Testis (tissue), 3 donors: Measurements from ENCODE around the gene ELP2. TPM values are rescaled to one million over a fixed set of nuclear protein-coding genes. Genes with fewer than 3 reads are reported as not detected.

Experiments
- DNase-seq: peaks from one replicate; pipeline ENCODE4 v3.0.0-alpha.2; 2019
- H3K27ac ChIP-seq, 2 donors: fragments of 200-600 bp; sonication (generic); one replicate each; pipeline ENCODE4 v1.5.1; 2019
- H3K27me3 ChIP-seq: fragments of 200-600 bp; sonication (generic); one replicate; pipeline ENCODE4 v1.5.1; 2019
- H3K36me3 ChIP-seq: fragments of 200-600 bp; sonication (generic); one replicate; pipeline ENCODE4 v1.5.1; 2017; ENCODE audit warnings: low read depth; ENCODE audit errors: missing control alignments
- H3K4me1 ChIP-seq: fragments of 200-600 bp; sonication (generic); one replicate; pipeline ENCODE4 v1.5.1; 2019
- H3K4me3 ChIP-seq, 2 donors: fragments of 200-600 bp; sonication (generic); one replicate each; pipeline ENCODE4 v1.5.1; 2017 to 2019
- H3K9me3 ChIP-seq: fragments of 200-600 bp; sonication (generic); one replicate; pipeline ENCODE4 v1.5.1; 2017
- CTCF ChIP-seq, 3 experiments: fragments of 450-650 bp in 2 of 3; fragments of 200-600 bp in 1 of 3; sonication (generic) in 1 of 3; IDR thresholded peaks; one replicate each; pipeline ENCODE4 v1.5.1; 2016 to 2019; ENCODE audit warnings: antibody characterized with exemption in 3 of 3, mild to moderate bottlenecking in 2 of 3, moderate library complexity in 1 of 3
- POLR2A ChIP-seq: fragments of 450-650 bp; IDR thresholded peaks from one replicate; pipeline ENCODE4 v1.6.1; 2017; ENCODE audit warnings: antibody characterized with exemption, mild to moderate bottlenecking, moderate library complexity
- WGBS, 2 donors: methylation state at CpG; one replicate each; pipeline ENCODE4 v1.1.5; 2018; 5-methylcytosine and 5-hydroxymethylcytosine counted together
- intact Hi-C: fragments of 100-400 bp; cut with DNase I; formaldehyde crosslinking; loops from one replicate; pipeline ENCODE4 v1.15.1; 2023; ENCODE audit warnings: low total_unique reads
- polyA plus RNA-seq: library from polyadenylated mRNA; stranded (reverse); fragments of 350-450 nt; fragmentation: Illumina TruSeq; extraction: RNeasy Lipid Tissue Mini Kit (QIAGEN cat#74804); gene quantifications from one replicate; pipeline ENCODE4 v1.2.3, GENCODE V29; 2014; ENCODE audit warnings: low read depth, low replicate concordance; ENCODE audit not compliant: insufficient read depth
- total RNA-seq, 2 donors: library from RNA; depleted of rRNA; stranded (reverse); fragments of >200 nt; gene quantifications; one replicate each; pipeline ENCODE4 v1.2.3, GENCODE V29; 2016

ELP2 gene
- total and polyA plus RNA-seq, 3 donors from 2014 or later = 81.0 to 95.2 (median 94.8) TPM

GRCh38 chr18:36108196-36108595 is 21.5 kb upstream of the ELP2 start:
- WGBS, 2 donors = 44 to 46% methylated on average over 2 of the region's 2 CpGs
- H3K27me3 ChIP-seq = no peaks in the 10 kb centered on the region
- no peaks in the 10 kb centered on the region for H3K4me1 ChIP-seq
- no peaks in the 10 kb centered on the region for H3K9me3 ChIP-seq
- no peak overlapping the region for H3K4me3 ChIP-seq
- no peak for DNase-seq
- no peaks in the 10 kb centered on the region for H3K36me3 ChIP-seq
- intact Hi-C loops = no loop called here
- no peak overlapping the region for H3K27ac ChIP-seq
- TF ChIP-seq POLR2A (no peak), CTCF (IDR thresholded peaks at IDR 0.05) (no peak)

GRCh38 chr18:36108601-36109000 is 21.1 kb upstream of the ELP2 start:
- Histone ChIP-seq H3K27ac (no peak overlapping the region), H3K9me3 (no peaks in the 10 kb centered on the region), H3K4me3 (no peak overlapping the region), H3K27me3 (no peaks in the 10 kb centered on the region), H3K4me1 (no peaks in the 10 kb centered on the region), H3K36me3 (no peaks in the 10 kb centered on the region)
- no peak for DNase-seq
- WGBS, 2 donors = 83 to 89% methylated on average over 5 of the region's 5 CpGs
- intact Hi-C loops = no loop called here
- TF ChIP-seq CTCF (IDR thresholded peaks at IDR 0.05) = no peak

DNA sequence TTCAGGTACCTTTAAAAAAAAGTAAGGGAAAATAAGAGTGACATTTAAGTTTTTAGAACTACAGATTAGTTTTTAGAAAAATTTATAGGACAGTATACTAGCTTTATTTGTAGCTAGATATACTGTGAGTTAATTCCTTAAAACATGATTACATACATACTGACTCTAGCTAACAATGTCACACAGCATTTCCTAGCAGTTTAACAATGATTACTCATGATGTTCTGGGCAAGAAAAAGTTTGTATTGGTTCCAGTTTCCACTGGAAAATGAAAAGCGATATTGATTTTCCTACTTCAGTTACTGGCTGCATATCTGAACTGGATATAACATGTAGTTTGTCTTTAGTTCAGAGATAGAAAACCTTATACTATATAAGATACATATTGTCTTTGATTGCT is 20.0 kb upstream of the ELP2 start:
- H3K36me3 ChIP-seq = no peaks in the 10 kb centered on the region
- H3K27me3 ChIP-seq = no peaks in the 10 kb centered on the region
- intact Hi-C loops = no loop called here
- no peak for DNase-seq
- WGBS, 2 donors = 91 to 94% methylated on average over 1 of the region's 1 CpG
- no peaks in the 10 kb centered on the region for H3K9me3 ChIP-seq
- no peaks in the 10 kb centered on the region for H3K4me1 ChIP-seq
- no peak for TF ChIP-seq POLR2A
- H3K27ac ChIP-seq = no peak overlapping the region
- H3K4me3 ChIP-seq = no peak overlapping the region

DNA sequence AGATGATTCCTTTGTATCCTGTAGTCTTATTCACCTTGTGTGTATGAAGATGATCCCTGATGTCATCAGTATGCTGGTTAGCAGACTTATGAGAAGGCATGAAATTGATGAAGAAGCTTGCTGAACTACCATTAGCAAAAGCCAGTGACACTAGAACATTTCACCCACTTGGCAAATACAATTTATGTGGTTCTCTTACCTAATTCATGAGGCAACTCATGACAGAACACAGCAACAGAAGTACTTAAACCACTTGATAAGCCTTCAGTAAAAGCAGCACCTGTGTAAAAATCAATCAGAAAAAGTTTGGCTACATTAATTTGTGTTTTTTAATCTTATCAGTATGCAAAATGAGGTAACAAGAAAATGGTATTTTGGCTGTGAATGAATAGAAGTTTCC is 17.4 kb upstream of the ELP2 start:
- TF ChIP-seq CTCF (IDR thresholded peaks at IDR 0.05) = no peak
- no peak for TF ChIP-seq POLR2A
- Histone ChIP-seq H3K4me1 (no peaks in the 10 kb centered on the region), H3K27me3 (no peaks in the 10 kb centered on the region), H3K9me3 (no peaks in the 10 kb centered on the region), H3K4me3 (no peak overlapping the region), H3K36me3 (no peaks in the 10 kb centered on the region), H3K27ac (no peak overlapping the region)
- intact Hi-C loops = no loop called here
- no peak for DNase-seq

- Histone ChIP-seq H3K4me1 (no peaks in the 10 kb centered on the region), H3K4me3 (no peak overlapping the region), H3K27me3 (no peaks in the 10 kb centered on the region), H3K27ac (no peak overlapping the region), H3K9me3 (no peaks in the 10 kb centered on the region), H3K36me3 (no peaks in the 10 kb centered on the region)
- no peak for TF ChIP-seq CTCF (IDR thresholded peaks at IDR 0.05)
- no peak for DNase-seq
- intact Hi-C loops = no loop called here
- 91 to 93% methylated on average over 4 of the region's 4 CpGs for WGBS, 2 donors
These were observed 15.4 kb upstream of the ELP2 start for GRCh38 chr18:36114251-36114650.
